Stimulated activated naive CD8-positive, alpha-beta T cell treated with anti-CD3 and anti-CD28 coated beads, Interleukin-15, Interleukin-2, amounts not matched to agents 100 U/mL and 50 U/mL, for 24 hours (primary cell): ENCODE measurements around the gene SRGAP2C.
A peak's percentile ranks its signal among the peaks of the same experiment; 100 is the strongest.
"Not testable (repeated sequence)": the region's sequence is repeated elsewhere in the genome, so short reads cannot be mapped to it uniquely, and the experiment has no call there.

Experiments
- ATAC-seq: fragments of 150-1000 bp; cut with Tn5 transposase; one replicate; pipeline ENCODE4 v1.10.0; 2021
- DNase-seq: peaks from one replicate; pipeline ENCODE4 v3.0.0; 2021

SRGAP2C gene

DNA sequence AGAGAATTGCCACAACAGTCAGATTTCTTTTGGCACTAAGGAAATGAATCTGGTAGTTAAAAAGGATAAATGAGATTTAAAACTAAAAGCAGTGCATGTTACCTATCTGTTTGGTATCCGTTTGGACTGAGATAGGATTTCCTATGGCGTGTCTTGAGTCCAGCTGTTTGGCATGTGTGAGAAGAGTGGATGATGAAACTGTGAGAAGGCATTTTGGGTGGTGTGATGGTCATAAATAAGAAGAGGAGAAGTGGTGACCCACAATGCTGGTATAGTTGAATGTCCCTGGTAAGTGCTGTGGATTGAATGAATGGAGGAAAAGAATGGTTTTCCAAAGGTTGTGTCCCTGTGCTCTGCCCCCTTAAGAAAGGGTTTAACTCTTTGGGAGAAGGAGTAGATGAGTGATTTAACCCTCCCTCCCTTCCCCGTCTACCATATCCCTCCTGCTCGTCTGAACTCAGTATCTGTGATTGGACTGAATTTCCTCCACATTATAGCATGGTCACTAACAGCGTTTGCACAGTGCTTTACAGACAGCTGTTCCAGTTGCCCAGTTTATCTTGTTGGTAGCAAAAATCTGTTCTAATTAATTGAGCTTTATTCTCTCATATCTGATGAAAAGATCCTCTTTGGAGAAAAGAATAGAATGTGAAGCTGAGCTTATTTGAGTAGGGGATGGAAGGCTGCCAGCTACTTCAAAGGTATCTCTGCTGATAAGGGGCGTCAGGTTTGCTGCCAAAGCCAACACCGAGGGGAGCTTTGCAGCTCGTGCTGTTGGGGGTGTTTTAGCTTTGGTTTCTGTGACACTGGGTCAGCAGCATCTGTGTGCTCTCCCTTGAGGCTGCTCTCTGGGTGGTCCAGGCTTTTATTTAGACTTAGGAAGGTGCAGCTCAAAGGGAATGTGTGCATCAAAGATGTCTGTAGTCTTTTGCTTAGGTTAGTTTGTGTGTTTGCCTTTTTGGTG is 148.1 kb downstream of the SRGAP2C start:
- ATAC-seq, DNase-seq: not testable (repeated sequence)

DNA sequence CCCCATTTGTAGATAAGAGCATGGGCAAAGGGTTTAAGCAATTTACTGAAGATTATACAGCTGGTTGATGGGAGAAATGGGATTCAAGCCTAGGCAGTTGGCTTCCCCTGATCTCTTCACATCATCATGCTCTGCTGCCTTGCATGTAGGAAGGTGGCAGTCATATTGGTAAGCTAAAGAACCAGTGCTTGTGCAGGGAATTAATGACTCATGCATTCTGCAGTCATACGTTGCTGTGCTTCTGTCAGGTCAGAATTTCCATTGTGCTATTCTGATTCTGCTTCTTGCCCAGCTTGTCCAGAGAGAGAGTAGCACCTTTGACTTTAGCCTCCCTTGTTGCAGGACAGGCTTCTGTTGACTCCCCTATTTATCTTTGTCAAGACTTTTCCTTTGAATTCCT is 153.2 kb downstream of the SRGAP2C start:
- peak; percentile 92 for ATAC-seq
- DNase-seq: not testable (repeated sequence)

DNA sequence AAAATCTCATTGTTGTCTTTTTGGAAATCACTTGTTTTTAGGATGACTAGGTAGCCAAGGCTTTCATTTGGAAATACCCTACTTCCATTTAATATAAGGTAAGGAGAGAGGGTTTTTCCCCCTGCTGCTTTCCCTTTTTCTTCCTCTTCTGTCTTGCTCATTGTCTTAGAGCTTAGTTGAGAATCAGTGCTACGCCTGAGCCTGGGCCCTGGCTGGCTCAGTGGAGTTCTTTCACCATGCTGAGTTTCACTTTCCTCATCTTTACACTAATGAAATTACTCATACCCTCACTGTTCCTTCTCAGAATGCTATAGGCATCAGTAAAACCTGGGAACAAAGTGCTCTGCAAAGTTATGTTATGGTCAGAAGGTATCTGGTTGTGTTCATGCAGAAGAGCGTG is 154.8 kb downstream of the SRGAP2C start:
- DNase-seq: not testable (repeated sequence)
- peak; percentile 86 for ATAC-seq

DNA sequence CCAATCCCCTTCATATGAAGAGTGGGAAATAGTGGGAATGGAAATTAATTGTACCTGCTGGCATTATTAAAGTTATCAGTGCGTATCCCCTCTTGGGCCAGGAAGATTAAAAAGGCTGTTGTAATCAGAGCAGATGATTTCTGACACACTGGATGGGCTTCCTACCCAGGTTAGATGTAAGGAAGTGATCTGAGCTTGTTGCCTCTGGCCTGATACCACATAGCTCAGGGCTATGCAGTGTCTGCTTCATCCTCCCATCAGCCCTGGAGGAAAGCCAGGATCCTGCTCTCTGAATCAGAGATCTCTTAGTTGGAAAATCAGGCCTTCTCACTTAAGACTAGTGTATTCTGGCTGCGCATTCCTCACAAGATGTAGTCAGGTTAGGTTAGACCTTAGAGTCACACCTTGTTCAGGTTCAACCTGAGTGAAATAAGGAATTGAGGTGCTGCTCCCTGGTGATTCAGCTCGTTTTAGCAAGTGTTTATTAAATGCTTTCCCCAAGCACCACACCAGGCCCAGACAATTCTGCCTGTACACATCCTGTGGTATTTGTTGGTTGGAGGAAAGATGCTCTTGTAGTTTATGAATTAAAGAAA is 158.6 kb downstream of the SRGAP2C start:
- not testable (repeated sequence) for ATAC-seq

DNA sequence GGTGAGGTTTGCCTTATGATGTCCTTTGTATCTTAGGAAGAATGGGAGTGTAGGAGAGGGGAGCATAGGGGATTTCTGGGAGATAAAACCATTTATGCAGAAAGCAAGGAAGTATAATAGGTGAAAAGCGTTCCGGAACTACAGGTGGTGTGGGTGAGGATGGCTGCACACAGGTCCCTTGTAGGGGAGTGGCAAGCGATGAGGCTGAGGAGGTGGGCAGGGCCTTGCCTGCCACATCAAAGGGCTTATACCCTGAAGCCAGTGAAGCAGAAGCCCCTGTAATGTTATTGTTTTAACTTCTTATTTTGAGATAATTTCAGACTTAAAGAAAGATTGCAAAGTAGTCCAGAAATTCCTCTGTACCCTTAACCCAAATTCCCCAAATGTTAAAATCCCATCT is 159.6 kb downstream of the SRGAP2C start:
- ATAC-seq, DNase-seq: not testable (repeated sequence)

More for the DNA sequence above, 158.6 kb downstream of the SRGAP2C start:
- not testable (repeated sequence) for DNase-seq

DNA sequence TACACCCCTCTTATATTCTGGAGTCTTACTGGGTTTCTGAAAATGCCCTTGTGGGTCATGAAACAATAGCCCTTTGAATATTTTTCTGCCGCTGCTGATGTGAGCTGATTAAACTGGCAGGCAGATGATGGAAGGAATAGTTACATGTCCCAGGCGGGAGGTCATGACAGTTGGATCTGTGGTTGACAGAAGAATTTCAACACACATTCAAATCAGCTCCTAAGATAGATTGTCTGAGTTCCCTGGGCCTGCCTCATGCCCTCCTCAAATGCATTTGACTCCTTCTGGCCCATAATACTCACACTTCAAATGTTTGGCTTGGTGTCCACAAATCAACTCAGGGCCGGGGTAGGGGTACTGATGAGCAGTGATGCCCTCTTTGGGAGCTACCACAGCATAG is 161.9 kb downstream of the SRGAP2C start:
- ATAC-seq, DNase-seq: not testable (repeated sequence)

DNA sequence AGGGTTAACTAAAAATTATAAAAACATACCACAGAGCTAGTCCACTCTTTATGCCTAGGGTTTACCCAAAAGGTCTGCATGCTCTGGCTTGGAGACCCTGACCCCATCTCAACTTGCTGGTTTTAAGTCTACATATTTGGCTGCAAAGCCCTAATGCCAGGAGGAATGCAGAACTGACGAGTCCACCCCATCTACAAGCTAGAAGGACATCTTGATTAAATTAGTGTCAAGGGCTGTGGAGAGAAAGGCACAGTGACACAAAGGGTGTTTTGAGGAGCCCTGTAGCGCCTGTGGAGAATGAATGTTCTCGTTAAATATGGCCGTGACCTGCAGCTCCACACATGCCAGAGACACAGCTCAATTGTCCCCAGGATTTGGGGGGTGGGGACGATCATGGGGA is 162.7 kb downstream of the SRGAP2C start:
- not testable (repeated sequence) for DNase-seq, ATAC-seq

DNA sequence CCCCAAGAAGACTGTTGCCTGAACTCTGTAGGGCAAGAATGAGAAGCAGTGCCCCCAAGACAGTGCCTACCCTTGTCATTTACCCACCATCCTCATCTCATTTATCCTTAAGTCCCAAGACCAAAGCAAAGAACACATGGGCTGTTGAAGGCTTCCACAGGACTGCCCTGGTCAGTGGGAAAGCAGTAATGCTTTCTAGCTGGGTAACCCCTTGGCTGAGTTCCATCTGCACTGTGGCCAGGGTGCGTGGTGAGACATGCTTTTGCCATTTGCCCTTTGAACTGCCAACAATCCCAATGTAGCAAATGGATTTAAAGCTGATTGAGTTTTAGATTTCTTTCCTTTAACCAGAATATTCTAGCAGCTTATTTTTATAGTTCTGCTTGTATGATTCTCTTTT is 163.3 kb downstream of the SRGAP2C start:
- ATAC-seq, DNase-seq: not testable (repeated sequence)

DNA sequence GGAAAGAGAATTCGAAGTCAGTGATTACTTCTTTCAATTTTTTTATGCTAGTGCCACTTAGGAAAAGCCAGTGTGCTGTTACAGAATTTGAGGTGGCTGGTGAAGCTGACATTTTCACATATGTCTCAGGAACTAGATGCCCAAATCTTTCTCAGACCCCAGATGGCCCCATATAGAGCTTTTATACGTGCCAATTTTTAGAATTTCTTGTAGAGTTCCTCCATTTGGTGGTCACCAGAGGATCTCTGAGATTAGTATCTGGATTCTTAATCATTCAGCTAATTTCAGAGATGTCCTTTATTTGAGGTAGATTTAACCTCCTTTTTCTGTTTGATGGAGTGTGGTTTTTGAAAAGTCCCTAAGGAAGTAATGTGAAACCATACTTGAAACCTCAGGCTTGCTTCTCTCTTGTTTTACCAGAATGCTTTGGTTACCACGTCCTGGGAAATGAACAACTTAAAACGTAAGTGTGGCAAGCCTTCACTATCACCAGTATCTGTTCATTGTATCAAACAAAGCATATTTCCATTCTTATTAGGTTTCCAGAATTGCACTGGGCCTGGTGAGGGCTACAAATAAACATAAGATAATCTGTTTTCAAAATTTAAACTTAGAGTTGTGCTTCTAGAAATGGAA is 164.7 kb downstream of the SRGAP2C start:
- DNase-seq: not testable (repeated sequence)
- ATAC-seq: peak; percentile 82

DNA sequence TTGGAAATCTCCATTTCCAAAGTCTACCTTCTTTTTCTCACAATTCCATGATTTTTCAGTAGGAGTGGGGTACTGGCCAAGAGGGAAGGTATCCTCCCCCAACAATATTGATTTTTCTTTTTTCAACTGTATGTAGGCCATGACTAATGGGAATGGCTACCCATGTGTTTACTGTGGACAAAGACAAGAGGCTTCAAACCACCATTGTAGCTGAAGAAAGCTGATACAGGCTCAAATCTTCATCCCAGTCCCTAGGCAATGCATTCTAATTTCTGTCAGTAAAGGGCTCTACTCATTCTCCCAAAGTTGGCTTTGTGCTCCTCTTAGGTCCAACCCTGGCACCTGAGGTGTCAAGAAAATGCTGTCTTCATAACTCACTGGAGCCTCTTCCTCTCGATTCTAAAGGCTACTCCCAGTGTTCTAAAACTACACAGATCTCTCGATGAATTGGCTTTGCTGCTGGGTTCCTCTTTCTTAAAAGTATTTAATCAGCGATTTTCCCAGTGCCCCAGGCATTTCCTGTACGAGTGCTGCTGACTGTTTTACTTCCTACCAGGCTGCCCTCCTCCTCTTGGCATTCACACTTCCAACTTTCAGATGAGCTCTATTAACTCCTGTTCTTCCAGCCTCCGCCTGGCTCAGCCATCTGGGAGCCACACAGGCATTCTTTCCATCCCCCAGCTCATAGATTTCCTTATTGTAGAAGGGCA is 171.1 kb downstream of the SRGAP2C start:
- ATAC-seq: not testable (repeated sequence)

DNA sequence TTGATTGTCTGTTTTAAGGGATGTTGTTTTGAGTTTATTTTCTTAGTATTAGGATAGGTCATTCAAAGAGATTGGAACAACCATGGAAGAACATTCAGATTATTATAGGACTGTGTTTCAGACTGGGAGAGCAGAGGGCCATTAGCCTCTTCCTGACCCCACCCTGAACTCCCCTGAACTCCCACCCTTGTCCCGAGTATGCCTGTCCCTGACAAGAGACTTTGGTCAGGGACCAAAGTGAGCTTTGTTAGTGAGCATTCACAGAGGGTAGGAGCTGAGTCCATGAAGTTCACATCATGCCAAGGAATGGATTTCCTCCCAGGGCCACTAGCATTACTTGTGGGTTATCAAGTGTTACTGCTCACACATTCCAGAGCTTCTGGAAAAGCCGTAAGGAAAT is 172.0 kb downstream of the SRGAP2C start:
- ATAC-seq, DNase-seq: not testable (repeated sequence)

More for the DNA sequence above, 171.1 kb downstream of the SRGAP2C start:
- DNase-seq: not testable (repeated sequence)

DNA sequence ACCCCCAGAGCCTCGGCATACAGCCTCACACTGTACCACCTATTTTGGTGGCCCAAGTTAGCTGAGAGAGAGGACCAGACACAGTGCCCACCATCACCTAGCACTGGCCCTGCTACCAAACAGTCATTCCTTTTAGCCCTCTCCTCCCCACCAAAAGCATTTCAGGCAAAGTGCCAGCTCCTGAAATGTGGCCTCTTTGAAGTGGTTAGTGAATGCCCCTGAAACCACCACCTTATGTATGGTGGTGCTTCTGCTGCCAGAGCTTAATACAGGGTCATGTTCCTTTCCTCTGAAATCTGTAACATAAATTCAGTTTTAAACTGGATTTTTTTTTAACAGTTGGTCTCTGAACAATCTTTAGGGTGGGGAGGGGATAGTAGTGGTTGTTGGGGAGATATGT is 175.8 kb downstream of the SRGAP2C start:
- ATAC-seq: peak; percentile 25
- DNase-seq: not testable (repeated sequence)

DNA sequence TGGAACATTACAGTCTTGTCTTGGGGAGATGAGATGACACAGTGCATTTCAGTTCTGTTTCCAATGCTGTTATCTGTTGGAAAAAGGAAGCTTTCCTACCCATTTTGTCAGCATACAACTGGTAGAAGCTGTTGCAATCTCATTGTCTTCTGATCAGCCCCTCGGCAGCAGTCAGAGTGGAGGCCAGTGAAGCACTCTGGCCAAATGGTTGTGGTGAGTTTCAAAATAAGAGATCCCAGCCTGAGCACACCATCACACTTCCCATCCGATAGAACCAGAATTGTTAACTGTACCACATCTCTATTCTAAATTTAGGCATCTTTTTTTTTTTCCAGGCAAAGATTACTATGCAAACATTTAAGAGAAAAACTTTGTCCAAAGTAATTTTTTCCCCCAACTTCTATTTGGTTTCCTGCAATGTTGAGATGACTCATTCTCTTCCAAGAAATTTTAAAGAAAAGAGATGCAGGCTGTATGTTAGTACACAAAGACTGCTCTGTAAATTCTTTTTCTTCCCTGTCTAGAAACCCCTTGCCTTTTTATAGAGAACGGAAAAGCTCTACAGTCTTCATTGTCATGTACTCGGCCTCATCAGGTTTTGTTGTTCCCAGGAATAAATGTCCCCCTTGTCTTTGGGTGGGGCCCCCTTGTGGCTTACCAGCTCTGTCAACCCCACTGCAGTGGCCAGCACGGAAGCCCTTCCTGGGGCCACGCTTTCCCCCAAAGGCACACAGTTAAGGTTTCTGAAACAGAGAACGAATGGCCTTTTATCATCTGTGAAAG is 176.9 kb downstream of the SRGAP2C start:
- peak; percentile 53 for ATAC-seq
- not testable (repeated sequence) for DNase-seq

DNA sequence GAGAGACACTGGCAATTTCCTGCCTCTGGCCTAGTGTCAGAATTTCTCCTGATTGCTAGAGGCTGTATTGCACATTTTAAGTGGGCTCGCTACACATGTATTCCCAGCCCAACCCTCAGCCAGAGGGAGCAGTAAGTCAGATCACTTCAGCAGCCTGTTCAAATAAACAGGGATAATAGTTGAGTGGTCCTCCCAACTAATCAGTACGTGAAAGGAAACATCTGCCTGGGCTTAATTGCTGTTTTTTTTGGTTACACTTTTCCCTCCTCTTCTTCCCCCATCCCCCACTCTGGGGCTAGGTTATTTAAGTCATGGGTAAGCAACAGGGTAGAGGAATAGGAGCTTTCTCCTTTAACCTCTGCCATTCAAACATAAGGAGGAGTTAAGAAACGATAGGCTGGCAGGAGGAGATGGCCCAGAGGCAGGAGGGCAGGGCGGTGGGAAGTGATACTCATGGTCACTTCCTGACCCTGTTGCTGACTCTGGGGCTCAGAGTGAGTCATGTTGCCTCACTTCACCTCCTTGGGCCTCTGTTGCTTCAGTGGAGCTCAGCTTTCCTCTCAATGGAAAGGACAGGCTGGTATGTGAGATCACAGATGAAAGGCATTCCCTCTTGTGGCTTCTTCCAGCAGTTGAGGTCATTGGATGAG is 177.6 kb downstream of the SRGAP2C start:
- DNase-seq (peak; percentile 23), ATAC-seq (peak; percentile 70)

DNA sequence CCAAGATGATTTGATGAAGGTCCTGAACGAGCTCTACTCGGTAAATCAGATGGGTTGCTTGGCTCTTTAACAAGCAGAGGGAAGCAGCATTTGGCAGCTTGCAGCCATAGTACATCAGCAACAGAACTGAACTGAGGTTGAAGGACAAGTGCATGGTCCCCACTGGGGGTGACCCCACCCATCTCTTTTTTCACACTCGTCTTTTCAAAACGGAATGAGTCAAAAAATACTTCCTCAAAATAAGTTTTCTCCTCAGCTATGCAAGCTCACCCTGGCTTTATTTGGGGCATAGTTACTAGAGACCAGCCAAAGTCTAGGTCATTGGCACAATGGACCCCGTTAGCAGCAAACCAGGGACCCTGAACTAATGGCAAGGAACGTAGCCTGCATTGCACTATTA is 180.5 kb downstream of the SRGAP2C start:
- not testable (repeated sequence) for DNase-seq, ATAC-seq

DNA sequence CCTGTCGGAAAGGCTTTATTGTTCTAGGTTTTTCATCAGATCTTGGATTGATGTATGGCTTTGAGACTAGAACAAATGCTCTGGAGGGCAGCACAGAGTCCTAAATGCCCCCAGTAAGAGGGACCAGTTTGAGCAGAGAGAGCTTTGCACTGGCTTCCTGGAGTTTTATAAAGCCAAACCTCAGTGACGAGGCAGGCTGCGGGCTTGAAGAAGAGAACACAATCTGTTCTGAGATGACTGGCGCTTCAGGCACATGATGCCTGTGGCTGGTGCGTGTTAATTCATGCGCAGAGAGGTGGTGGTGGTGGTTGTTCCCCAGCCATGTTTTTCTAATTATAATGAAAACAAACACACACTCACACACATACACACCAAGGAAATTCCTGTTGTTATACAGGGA is 180.9 kb downstream of the SRGAP2C start:
- DNase-seq (peak; percentile 36), ATAC-seq (peak; percentile 78)

DNA sequence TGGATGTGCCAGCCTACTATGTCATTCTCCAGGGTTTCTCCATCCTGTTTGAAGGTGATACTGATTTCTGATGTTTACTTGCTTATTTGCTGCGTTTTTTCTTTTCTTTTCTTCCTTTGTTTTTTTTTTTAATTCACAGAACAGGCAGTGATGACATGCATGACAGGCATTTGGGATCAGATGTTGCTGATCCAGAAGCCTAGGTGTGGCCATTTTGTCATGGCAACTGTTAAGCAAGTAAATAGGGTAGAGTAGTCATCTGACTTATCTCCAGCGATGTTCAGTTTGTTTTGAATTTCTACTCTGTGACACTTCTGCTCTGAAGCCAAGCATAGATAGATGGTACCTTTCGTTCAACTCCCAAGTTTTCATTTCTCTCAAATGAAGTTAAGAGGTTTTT is 181.4 kb downstream of the SRGAP2C start:
- ATAC-seq, DNase-seq: not testable (repeated sequence)

DNA sequence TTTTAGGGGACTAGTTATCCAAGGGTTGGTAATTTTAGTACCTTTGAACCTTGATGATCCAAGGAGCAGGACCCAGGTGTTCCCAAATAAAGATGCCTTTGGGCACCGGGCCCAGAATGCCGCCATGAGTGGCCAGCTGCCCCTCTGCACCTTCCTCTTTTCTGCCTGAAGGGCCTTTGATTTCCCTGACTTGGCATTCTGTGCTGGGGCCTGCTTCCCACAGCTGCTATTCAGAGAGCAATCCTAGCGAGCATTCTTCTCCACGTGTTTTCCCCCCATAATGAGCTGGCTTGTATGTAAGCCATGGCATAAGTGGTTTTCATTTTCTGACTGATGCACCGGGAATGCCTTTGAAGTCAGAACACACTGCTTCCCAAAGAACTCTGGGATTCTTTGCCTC is 184.1 kb downstream of the SRGAP2C start:
- not testable (repeated sequence) for ATAC-seq, DNase-seq

DNA sequence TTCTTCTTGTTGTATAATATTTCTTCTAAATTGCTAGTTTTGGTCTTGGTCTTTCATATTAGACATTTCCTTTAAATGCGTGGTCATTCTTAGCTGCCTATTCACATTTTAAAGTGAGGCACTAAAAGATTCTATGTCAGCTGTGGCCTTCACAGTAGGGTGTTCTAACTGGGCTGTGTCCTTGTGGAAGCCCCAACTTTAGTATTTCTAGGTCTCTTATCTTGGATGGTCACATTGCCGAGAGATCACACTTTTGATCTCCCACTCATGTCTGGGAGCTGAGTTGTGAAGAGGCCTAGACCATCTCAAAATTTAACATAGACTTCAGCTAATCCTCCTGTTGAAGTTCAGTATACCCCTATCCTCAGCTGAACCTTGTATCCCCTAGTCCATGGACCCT is 185.2 kb downstream of the SRGAP2C start:
- ATAC-seq: not testable (repeated sequence)

DNA sequence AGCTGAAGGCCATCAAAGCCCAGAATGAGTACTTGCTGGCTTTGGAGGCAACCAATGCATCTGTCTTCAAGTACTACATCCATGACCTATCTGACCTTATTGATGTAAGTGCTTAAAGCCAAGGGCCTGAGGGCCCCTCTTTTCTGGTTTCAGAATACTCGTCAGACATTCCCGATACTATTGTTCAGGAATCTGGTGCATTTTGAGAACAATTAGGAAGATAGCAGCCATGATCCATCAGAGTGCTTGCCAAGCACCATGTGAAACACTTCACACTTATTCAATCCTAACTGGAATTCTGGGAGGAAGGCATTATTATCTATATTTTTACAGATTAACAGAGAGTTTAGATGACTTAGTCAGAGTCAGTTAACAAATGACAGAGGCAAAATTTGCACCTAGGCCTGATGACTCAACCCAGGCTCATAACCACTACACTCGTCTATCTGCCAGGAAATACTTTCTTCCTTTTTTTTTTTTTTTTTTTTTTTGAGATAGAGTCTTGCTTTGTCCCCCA is 190.1 kb downstream of the SRGAP2C start:
- ATAC-seq: peak; percentile 75
- DNase-seq: not testable (repeated sequence)

More for the DNA sequence above, 185.2 kb downstream of the SRGAP2C start:
- DNase-seq: not testable (repeated sequence)
